Body of pancreas (tissue), 4 donors: Measurements from ENCODE around the gene CEACAM20. TPM values are rescaled to one million over a fixed set of nuclear protein-coding genes. Genes with fewer than 3 reads are reported as not detected.

Source experiments
- ATAC-seq: fragments of 150-250 bp; one replicate; pipeline ENCODE4 v1.9.1; 2016
- DNase-seq, 4 donors: peaks; one replicate each; pipeline ENCODE4 v3.0.0-alpha.2; 2019
- H3K27ac ChIP-seq, 4 donors: fragments of 200-600 bp; sonication (generic); 1 replicate in 3 of 4; 2 replicates in 1 of 4; pipeline versions ENCODE4 v1.5.1 to v1.6.1; 2016 to 2019; ENCODE audit warnings: mild to moderate bottlenecking in 1 of 4, mixed read lengths in 1 of 4, moderate library complexity in 1 of 4
- H3K27me3 ChIP-seq, 2 donors: fragments of 200-600 bp; sonication (generic); one replicate each; pipeline ENCODE4 v1.6.0; 2016; ENCODE audit warnings: mild to moderate bottlenecking in 1 of 2
- H3K36me3 ChIP-seq, 2 donors: fragments of 200-600 bp; sonication (generic); replicated peaks in 1 of 2; 2 replicates each; pipeline ENCODE4 v1.5.1; 2016; ENCODE audit warnings: low read depth in 2 of 2; ENCODE audit not compliant: insufficient read depth in 1 of 2
- H3K4me1 ChIP-seq: fragments of 200-600 bp; sonication (generic); one replicate; pipeline ENCODE4 v1.6.0; 2016
- H3K4me3 ChIP-seq, 2 donors: fragments of 200-600 bp; sonication (generic); 1 replicate in 1 of 2; 2 replicates in 1 of 2; pipeline ENCODE4 v1.5.1; 2016 to 2019
- H3K9me3 ChIP-seq, 3 donors: fragments of 200-600 bp; sonication (generic); 1 replicate in 2 of 3; 2 replicates in 1 of 3; pipeline ENCODE4 v1.5.1; 2016
- CTCF ChIP-seq, 7 experiments: fragments of 450-650 bp in 4 of 7; fragments of 200-600 bp in 3 of 7; sonication (generic) in 3 of 7; IDR thresholded peaks; one replicate each; pipeline ENCODE4 v1.5.1; 2016 to 2019; ENCODE audit warnings: antibody characterized with exemption in 7 of 7
- POLR2A ChIP-seq, 3 donors: fragments of 450-650 bp; IDR thresholded peaks; one replicate each; pipeline ENCODE4 v1.6.1; 2016; ENCODE audit warnings: antibody characterized with exemption in 3 of 3, mild to moderate bottlenecking in 2 of 3
- WGBS, 2 donors: methylation state at CpG; one replicate each; pipeline ENCODE4 v1.1.5; 2017; 5-methylcytosine and 5-hydroxymethylcytosine counted together
- intact Hi-C: fragments of 100-400 bp; cut with DNase I; formaldehyde crosslinking; loops from one replicate; pipeline ENCODE4 v1.15.1; 2023
- total RNA-seq, 2 donors: library from RNA; depleted of rRNA; stranded (reverse); fragments of >200 nt; gene quantifications; one replicate each; pipeline ENCODE4 v1.1.0, GENCODE V29; 2016

The CEACAM20 gene
- total RNA-seq, result not detected

DNA sequence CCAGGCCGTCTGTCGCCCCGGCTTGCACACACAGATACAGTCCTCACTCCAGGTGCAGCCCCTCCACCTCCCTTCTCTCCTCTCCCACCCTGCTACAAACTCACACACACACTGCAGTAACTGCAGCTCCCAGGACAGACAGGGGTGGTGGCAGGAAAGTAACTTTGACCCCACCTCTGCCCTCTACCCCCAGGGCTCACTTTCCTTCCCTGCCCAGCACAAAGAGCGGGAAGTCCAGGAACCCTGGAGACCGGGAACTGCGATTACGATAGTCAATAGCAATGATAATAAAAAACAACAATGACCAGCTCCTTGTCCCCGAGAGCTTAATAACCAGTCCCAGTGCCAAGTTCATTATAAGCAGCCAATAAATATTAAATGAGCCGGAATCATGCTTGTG lies at the start of gene CEACAM20:
TSS of gene CEACAM20 (minus strand) at position 140 of the 400 bp plus-strand sequence. CDS start 166 bp downstream, outside the sequence.
- Histone ChIP-seq H3K4me3 (no peak within 1 kb of the TSS), H3K27ac (no peak within 1 kb of the TSS), H3K4me1 (no peaks in the 10 kb centered on the region), H3K27me3 (no peaks in the 10 kb centered on the region), H3K36me3 (no peaks in the 10 kb centered on the region), H3K9me3 (no peaks in the 10 kb centered on the region)
- TF ChIP-seq CTCF (IDR thresholded peaks at IDR 0.05) (no peak), POLR2A (IDR thresholded peaks at IDR 0.05) (no peak)
- intact Hi-C loops, result no loop called here
- DNase-seq (no peak), ATAC-seq (no peak)
- WGBS, 2 donors, result 43 to 65% methylated on average over 9 of the region's 9 CpGs

DNA sequence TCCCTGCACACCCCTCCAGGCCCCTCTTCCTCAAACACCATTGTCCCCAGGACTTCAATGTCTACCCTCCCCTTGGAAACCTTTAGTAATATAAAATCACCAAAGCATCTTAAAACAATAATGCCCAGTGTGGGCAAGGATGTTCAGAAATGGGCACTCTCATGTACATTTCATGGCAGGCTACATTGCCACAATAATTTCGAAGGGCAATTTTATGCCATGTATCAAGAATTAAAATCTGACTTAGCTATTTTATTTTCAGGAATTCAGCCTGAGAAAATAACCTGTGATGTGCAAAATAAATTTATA lies 48.0 kb upstream of the CEACAM20 start:
- ATAC-seq, result no peak
- H3K27ac ChIP-seq, result no peak overlapping the region
- no peaks in the 10 kb centered on the region for H3K9me3 ChIP-seq
- no peak overlapping the region for H3K4me3 ChIP-seq
- no peaks in the 10 kb centered on the region for H3K27me3 ChIP-seq
- TF ChIP-seq POLR2A (IDR thresholded peaks at IDR 0.05), result no peak
- TF ChIP-seq CTCF (IDR thresholded peaks at IDR 0.05), result no peak
- H3K36me3 ChIP-seq, result no peaks in the 10 kb centered on the region
- no peaks in the 10 kb centered on the region for H3K4me1 ChIP-seq
- 28 to 43% methylated on average over 1 of the region's 1 CpG for WGBS, 2 donors
- DNase-seq, result no peak
- intact Hi-C loops, result no loop called here

DNA sequence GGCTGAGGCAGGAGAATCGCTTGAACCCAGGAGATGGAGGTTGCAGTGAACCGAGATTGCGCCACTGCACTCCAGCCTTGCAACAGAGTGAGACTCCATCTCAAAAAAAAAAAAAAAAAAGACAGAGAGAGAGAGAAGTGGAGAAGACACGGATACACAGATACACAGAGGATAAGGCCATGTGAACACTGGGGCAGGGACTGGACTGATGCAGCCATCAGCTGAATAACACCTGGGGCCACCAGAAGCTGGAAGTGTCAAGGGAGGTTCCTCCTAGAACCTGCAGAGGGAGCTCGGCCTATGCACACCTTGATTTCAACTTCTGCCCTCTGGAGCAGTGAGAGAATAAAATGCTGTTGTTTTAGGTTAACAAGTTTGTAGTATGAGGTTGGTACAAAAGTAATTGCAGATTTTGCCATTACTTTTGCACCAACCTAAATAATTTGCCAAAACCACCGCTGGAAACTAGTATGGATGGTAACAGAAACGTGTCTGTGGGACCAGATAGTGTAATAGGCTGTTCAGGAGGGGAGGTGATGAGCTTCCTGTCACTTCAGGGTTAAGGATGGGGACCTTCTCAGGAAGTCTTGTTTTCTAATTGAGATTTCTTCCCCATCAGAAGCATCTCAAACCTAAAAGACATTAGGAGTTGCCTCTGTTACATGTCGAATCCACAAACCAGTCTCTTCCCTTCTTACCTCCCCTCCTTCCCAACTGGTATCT lies 47.5 kb upstream of the CEACAM20 start:
- Histone ChIP-seq H3K4me1 (no peaks in the 10 kb centered on the region), H3K36me3 (no peaks in the 10 kb centered on the region), H3K27me3 (no peaks in the 10 kb centered on the region), H3K27ac (no peak overlapping the region), H3K4me3 (no peak overlapping the region), H3K9me3 (no peaks in the 10 kb centered on the region)
- peak; percentile 93 for ATAC-seq
- TF ChIP-seq POLR2A (IDR thresholded peaks at IDR 0.05) (no peak), CTCF (IDR thresholded peaks at IDR 0.05) (peak; percentile 32 to 84 (median 74))
- DNase-seq, result peak; percentile 60 to 72 (median 70)
- intact Hi-C loops, result no loop called here
- 37 to 58% methylated on average over 5 to 8 of the region's 8 CpGs for WGBS, 2 donors

DNA sequence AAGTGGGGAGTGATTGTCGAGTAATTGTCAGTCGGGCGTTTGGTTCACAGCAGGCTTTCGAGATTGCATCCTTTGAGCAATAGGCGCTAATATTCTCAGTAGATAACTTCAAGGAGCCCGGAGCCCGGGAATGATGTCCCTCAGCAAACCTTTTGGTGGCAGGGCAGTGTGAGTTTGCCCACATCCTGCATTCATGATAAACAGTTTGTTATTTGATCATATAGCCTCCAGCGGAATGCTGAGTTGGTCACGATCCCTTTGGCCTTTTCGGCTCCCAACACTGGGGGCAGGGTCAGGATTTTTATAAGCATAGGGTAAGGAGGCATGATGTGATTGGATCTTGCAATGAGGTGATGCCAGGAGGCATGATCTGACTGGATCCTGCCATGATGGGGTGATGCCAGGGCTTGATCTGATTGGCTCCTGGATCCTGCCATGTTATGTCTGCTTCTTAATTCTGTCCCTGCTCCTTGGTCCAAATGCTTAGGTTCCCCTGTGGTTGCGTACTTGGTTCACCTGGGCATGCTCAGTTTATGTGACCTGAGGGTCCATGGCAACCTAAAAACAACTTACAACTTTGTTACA lies 45.7 kb upstream of the CEACAM20 start:
- no peak for TF ChIP-seq CTCF (IDR thresholded peaks at IDR 0.05)
- Histone ChIP-seq H3K4me3 (no peak overlapping the region), H3K9me3 (no peaks in the 10 kb centered on the region), H3K36me3 (no peaks in the 10 kb centered on the region), H3K4me1 (no peaks in the 10 kb centered on the region), H3K27ac (no peak overlapping the region), H3K27me3 (no peaks in the 10 kb centered on the region)
- intact Hi-C loops, result no loop called here
- ATAC-seq (no peak), DNase-seq (no peak)
- 79 to 81% methylated on average over 10 to 11 of the region's 11 CpGs for WGBS, 2 donors
